Thyroid gland (tissue), 4 donors: ENCODE measurements around the gene BFSP1. TPM values are rescaled to one million over a fixed set of nuclear protein-coding genes. Genes with fewer than 3 reads are reported as not detected.
A peak's percentile ranks its signal among the peaks of the same experiment; 100 is the strongest.

Experiments used
- DNase-seq, 2 donors: peaks; one replicate each; pipeline ENCODE4 v3.0.0-alpha.2; 2019
- H3K27ac ChIP-seq, 3 donors: fragments of 200-600 bp; sonication (generic); 1 replicate in 2 of 3; 2 replicates in 1 of 3; pipeline ENCODE4 v1.5.1; 2016 to 2019; ENCODE audit warnings: mild to moderate bottlenecking in 1 of 3, moderate library complexity in 1 of 3
- H3K27me3 ChIP-seq: fragments of 200-600 bp; sonication (generic); one replicate; pipeline ENCODE4 v1.5.1; 2019
- H3K36me3 ChIP-seq, 2 donors: fragments of 200-600 bp; sonication (generic); one replicate each; pipeline ENCODE4 v1.5.1; 2016 to 2019
- H3K4me1 ChIP-seq, 2 donors: fragments of 200-600 bp; sonication (generic); one replicate each; pipeline ENCODE4 v1.5.1; 2017 to 2019
- H3K4me3 ChIP-seq, 3 donors: fragments of 200-600 bp; sonication (generic); replicated peaks in 1 of 3; 1 replicate in 2 of 3; 2 replicates in 1 of 3; pipeline ENCODE4 v1.5.1; 2016; ENCODE audit warnings: mild to moderate bottlenecking in 1 of 3
- H3K9me3 ChIP-seq: fragments of 200-600 bp; sonication (generic); one replicate; pipeline ENCODE4 v1.5.1; 2017
- CTCF ChIP-seq, 6 experiments: fragments of 200-600 bp in 3 of 6; fragments of 450-650 bp in 3 of 6; sonication (generic) in 3 of 6; IDR thresholded peaks; one replicate each; pipeline ENCODE4 v1.5.1; 2016 to 2019; ENCODE audit warnings: antibody characterized with exemption in 6 of 6, mild to moderate bottlenecking in 2 of 6, inconsistent platforms in 1 of 6, moderate library complexity in 1 of 6
- POLR2A ChIP-seq, 2 donors: fragments of 450-650 bp; IDR thresholded peaks; one replicate each; pipeline ENCODE4 v1.6.1; 2017; ENCODE audit warnings: antibody characterized with exemption in 2 of 2, mild to moderate bottlenecking in 2 of 2, moderate library complexity in 1 of 2
- WGBS, 2 donors: methylation state at CpG; one replicate each; pipeline ENCODE4 v1.1.5; 2017; 5-methylcytosine and 5-hydroxymethylcytosine counted together
- intact Hi-C: fragments of 100-400 bp; cut with DNase I; formaldehyde crosslinking; loops from one replicate; pipeline ENCODE4 v1.15.1; 2023
- total RNA-seq, 4 donors: library from RNA; depleted of rRNA; stranded (reverse); fragments of >200 nt; gene quantifications; one replicate each; pipeline ENCODE4 v1.2.3, GENCODE V29; 2016

The BFSP1 gene
- total RNA-seq, 4 donors from 2014 or later: 2.7 to 8.7 (median 4.2) TPM

- TF ChIP-seq POLR2A (IDR thresholded peaks at IDR 0.05) (peak in 1 of 2 donors; percentile 8), CTCF (IDR thresholded peaks at IDR 0.05) (peak in 5 of 6 experiments; percentile 37 to 84 (median 65))
- H3K27me3 ChIP-seq: no peaks in the 10 kb centered on the region
- peak overlapping the region in 1 of 3 donors; percentile 1 for H3K27ac ChIP-seq
- no peaks in the 10 kb centered on the region for H3K36me3 ChIP-seq
- peak; percentile 30 to 34 for DNase-seq
- 3 to 6% methylated on average over 12 to 14 of the region's 30 CpGs for WGBS, 2 donors
- peak overlapping the region in 1 of 3 donors; percentile 18 for H3K4me3 ChIP-seq
- intact Hi-C loops: loop anchor here (10.0 kb wide), 2 partner anchors 390 to 490 kb away; no protein-coding TSS in a partner anchor
- H3K4me1 ChIP-seq: peaks cover 5 to 10% of the 10 kb centered on the region in 2 donors
- no peaks in the 10 kb centered on the region for H3K9me3 ChIP-seq
Measured at GRCh38 chr20:17504898-17505635, 26.1 kb downstream of the BFSP1 start.

- TF ChIP-seq CTCF (IDR thresholded peaks at IDR 0.05): no peak
- no peak for TF ChIP-seq POLR2A (IDR thresholded peaks at IDR 0.05)
- H3K27ac ChIP-seq: no peak overlapping the region
- no peak for DNase-seq
- H3K4me1 ChIP-seq: peaks cover 5 to 10% of the 10 kb centered on the region in 2 donors
- no peaks in the 10 kb centered on the region for H3K36me3 ChIP-seq
- no peak overlapping the region for H3K4me3 ChIP-seq
- no peaks in the 10 kb centered on the region for H3K9me3 ChIP-seq
- no peaks in the 10 kb centered on the region for H3K27me3 ChIP-seq
- intact Hi-C loops: loop anchor here (10.0 kb wide), 2 partner anchors 391 to 491 kb away; no protein-coding TSS in a partner anchor
- 46 to 48% methylated on average over 23 of the region's 23 CpGs for WGBS, 2 donors
Measured at GRCh38 chr20:17504066-17504897, 26.9 kb downstream of the BFSP1 start.

DNA sequence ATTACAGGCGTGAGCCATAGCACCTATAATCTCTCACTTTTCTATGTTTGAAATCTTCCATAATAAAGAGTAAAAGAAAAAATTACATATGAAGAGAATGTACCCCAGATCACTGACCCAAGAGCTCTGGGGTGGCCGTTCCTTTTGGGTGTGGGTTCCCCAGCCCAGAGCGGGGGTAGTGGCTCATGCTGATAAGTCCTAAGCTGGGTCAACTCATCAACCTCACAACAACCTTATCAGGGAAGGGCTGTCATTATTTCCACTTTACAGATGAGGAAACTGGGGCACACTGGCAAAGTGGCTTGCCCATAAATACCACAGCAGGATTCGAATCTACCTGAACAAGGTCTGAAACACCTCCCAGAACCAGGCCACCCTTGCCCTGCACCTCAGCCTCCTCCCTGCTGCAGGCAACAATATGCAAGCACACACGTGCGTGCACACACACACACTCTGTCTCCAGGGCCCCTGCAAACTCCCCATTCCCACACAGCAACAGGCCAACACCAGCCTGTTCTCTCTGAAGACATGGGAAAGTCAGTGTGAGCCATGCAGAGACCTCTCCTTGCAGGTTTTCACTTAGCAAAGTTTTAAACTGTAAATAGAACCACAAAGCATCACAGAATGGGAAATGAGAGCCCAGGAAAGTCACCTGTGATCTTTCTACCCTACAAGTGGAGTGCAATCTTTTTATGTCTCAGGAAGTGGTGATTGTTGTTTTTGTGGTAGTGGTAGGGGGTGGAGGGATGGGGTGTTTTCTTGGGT, 27.7 kb downstream of the BFSP1 start:
- Histone ChIP-seq H3K27me3 (no peaks in the 10 kb centered on the region), H3K27ac (no peak overlapping the region), H3K36me3 (no peaks in the 10 kb centered on the region), H3K9me3 (no peaks in the 10 kb centered on the region), H3K4me1 (peaks cover 5 to 10% of the 10 kb centered on the region in 2 donors), H3K4me3 (no peak overlapping the region)
- TF ChIP-seq POLR2A (IDR thresholded peaks at IDR 0.05): no peak
- TF ChIP-seq CTCF (IDR thresholded peaks at IDR 0.05): no peak
- WGBS, 2 donors: 81 to 94% methylated on average over 6 of the region's 6 CpGs
- intact Hi-C loops: loop anchor here (10.0 kb wide), 2 partner anchors 391 to 491 kb away; no protein-coding TSS in a partner anchor
- no peak for DNase-seq

GRCh38 chr20:17502105-17502504, 29.1 kb downstream of the BFSP1 start:
- no peaks in the 10 kb centered on the region for H3K27me3 ChIP-seq
- H3K27ac ChIP-seq: peak overlapping the region in 1 of 3 donors; percentile 37
- H3K36me3 ChIP-seq: no peaks in the 10 kb centered on the region
- intact Hi-C loops: loop anchor here (10.0 kb wide), 2 partner anchors 393 to 493 kb away; no protein-coding TSS in a partner anchor
- H3K4me1 ChIP-seq: peaks cover 10 to 14% of the 10 kb centered on the region in 2 donors
- TF ChIP-seq CTCF (IDR thresholded peaks at IDR 0.05): no peak
- TF ChIP-seq POLR2A (IDR thresholded peaks at IDR 0.05): no peak
- no peaks in the 10 kb centered on the region for H3K9me3 ChIP-seq
- WGBS, 2 donors: 78 to 81% methylated on average over 4 of the region's 4 CpGs
- no peak overlapping the region for H3K4me3 ChIP-seq
- no peak for DNase-seq
